ENCODE results near the gene ARMC9.

GRCh38 chr2:231331533-231331932 lies 133.1 kb downstream of the ARMC9 start:
- TF ChIP-seq, protein P1, sequence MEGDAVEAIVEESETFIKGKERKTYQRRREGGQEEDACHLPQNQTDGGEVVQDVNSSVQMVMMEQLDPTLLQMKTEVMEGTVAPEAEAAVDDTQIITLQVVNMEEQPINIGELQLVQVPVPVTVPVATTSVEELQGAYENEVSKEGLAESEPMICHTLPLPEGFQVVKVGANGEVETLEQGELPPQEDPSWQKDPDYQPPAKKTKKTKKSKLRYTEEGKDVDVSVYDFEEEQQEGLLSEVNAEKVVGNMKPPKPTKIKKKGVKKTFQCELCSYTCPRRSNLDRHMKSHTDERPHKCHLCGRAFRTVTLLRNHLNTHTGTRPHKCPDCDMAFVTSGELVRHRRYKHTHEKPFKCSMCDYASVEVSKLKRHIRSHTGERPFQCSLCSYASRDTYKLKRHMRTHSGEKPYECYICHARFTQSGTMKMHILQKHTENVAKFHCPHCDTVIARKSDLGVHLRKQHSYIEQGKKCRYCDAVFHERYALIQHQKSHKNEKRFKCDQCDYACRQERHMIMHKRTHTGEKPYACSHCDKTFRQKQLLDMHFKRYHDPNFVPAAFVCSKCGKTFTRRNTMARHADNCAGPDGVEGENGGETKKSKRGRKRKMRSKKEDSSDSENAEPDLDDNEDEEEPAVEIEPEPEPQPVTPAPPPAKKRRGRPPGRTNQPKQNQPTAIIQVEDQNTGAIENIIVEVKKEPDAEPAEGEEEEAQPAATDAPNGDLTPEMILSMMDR (conservative IDR thresholded peaks at IDR 0.05; ENCODE audit: low read depth, low read length): no peak
- TF ChIP-seq EZH2 (IDR thresholded peaks at IDR 0.05; ENCODE audit: low read length, unreplicated experiment) (no peak), EZH2phosphoT487 (IDR thresholded peaks at IDR 0.05; ENCODE audit: borderline replicate concordance, low read length) (no peak)

All from PC-3 (cell line).